GM12874 (cell line): ENCODE data around the gene MIPEP.

Experiments
- TF ChIP-seq, protein P1 (sequence below): IDR thresholded peaks from 2 replicates; pipeline ENCODE4 v1.5.1; 2011; ENCODE audit warnings: low read depth, mild to moderate bottlenecking, control low read depth, low read length, moderate library complexity; ENCODE audit not compliant: insufficient read depth

MIPEP gene

DNA sequence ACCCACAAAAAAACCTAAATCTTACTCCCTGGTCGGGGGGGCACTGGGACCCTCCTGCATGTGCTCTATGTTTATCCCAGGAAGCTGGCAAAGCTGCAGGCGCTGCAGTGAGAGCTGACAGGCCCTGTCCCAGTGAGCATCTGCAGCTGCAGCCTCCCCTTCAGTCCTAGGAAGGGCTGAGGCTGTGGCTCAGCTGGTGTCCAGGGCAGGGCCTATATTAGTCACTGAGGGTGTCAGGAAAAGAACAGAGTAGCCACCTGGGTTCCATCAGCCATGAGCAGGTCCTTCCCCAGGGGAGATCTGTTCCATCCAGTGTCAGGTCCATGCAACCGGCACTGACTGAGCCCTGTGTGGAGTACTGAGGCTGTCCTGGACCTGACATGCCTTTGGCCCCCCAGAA lies 198.5 kb downstream of the MIPEP start:
- TF ChIP-seq, protein P1, sequence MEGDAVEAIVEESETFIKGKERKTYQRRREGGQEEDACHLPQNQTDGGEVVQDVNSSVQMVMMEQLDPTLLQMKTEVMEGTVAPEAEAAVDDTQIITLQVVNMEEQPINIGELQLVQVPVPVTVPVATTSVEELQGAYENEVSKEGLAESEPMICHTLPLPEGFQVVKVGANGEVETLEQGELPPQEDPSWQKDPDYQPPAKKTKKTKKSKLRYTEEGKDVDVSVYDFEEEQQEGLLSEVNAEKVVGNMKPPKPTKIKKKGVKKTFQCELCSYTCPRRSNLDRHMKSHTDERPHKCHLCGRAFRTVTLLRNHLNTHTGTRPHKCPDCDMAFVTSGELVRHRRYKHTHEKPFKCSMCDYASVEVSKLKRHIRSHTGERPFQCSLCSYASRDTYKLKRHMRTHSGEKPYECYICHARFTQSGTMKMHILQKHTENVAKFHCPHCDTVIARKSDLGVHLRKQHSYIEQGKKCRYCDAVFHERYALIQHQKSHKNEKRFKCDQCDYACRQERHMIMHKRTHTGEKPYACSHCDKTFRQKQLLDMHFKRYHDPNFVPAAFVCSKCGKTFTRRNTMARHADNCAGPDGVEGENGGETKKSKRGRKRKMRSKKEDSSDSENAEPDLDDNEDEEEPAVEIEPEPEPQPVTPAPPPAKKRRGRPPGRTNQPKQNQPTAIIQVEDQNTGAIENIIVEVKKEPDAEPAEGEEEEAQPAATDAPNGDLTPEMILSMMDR, result no peak

DNA sequence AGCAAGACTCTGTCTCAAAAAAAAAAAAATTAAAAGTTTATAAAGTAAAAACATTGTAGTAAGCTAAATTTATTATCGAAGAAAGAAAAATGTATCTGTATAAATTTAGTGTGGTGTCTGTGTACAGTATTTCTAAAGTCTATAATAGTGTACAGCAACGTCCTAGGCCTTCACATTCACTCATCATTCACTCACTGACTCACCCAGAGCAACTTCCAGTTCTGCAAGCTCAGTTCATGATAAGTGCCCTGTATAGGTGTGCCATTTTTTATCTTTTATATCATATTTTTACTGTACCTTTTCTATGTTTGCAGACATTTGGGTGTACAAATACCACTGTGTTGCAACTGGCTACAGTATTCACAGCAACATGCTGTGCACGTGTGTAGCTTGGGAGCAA lies 200.9 kb downstream of the MIPEP start:
- TF ChIP-seq, protein P1, result no peak

DNA sequence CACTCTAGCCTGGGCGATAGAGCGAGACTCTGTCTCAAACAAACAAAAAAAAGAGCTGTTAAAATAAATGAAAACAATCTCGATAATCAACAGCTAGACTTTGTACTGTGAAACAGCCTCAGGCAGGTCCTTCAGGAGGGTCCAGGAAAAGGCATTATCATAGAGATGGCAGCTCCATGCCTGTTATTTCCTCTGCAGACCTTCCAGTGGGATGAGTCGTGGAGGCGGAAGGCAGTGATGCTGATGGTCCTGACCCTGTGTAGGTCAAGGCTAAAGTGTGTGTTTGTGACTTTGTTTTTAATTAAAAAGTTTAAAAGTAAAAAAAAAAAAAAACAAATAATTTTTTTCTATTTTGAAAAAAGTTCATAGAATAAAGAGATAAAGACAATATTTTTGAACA lies 201.6 kb downstream of the MIPEP start:
- TF ChIP-seq, protein P1, result no peak

DNA sequence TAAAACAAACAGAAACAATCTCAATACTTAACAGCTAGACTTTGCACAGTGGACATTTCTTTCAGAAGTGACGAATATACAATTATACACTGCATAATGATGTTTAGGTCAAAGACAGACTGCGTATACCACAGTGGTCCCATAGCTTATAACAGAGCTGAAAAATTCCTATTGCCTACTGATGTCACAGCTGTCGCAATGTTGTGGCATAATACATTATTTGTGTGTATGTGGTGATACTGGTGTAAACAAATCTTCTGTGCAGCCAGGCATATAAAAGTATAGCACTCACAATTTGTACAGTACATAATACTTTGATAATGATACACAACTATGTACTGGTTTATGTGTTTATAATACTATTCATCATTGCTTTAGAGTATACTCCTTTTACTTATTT lies 202.3 kb downstream of the MIPEP start:
- TF ChIP-seq, protein P1, result no peak

DNA sequence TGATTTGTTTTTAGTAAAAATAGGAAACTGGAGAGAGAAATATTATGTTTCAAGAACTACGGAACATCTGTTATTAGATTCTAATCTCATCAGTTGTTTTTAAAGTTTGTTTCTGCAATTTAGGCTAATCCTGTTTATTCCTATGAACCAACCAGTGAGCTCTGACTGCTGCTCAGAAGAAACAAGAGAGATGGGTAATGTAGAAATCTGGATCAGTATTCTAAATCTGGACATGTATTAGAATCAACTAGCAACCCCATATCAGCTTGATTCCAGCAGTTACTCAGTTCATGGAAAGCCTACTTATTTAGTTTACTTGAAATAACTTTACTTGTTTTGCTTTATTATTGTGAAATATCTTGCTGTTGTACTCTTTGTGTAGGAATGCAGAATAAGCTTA lies 203.8 kb downstream of the MIPEP start:
- TF ChIP-seq, protein P1, result no peak

DNA sequence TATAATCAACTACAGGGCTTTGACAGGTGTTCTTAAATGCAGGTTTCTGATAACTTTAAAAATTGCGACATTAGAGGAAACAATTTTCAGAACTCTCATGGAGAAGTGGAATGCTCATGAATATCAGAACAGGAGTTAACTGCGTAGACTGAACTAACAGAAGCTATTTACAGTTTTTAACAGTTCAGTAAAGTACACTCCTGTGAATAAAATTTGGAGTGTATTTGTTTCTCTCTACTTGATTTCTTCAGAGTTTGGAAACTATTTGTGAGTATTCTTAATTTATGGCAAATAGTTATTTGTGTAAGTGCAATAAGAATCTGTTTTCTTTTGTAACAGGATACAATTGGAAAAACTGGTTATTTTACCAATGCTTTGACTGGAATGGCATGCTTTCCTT lies 204.6 kb downstream of the MIPEP start:
- TF ChIP-seq, protein P1, result no peak

DNA sequence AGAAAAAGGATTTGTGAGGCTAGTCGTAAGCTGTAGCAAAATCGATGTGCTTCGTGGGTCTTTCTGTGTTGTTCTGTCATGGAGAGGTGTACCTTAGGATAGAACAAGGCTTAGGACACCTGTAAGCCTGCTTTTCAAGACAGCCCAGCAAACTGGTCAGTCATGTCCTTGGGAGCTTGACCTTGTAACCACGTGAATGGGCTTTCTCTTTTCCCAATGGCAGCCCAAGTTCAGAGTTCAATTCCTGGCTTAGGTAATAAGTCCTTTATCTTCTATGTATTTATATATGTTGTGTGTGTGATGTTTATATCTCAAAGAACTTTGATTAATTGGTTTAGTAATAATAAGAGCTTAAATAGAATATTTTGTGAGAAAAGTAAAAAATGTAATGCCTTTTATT lies 206.1 kb downstream of the MIPEP start:
- TF ChIP-seq, protein P1, result no peak
